ENCODE results near the gene SGPL1. TPM values are rescaled to one million over a fixed set of nuclear protein-coding genes. Genes with fewer than 3 reads are reported as not detected.

SGPL1 gene
- total and polyA plus RNA-seq, 2 experiments from 2014 or later, result 12.0 to 42.7 TPM

GRCh38 chr10:70784471-70784870 is 31.3 kb upstream of the SGPL1 start (continued):
- TF ChIP-seq ZNF462 (CRISPR knock-in tag; IDR thresholded peaks at IDR 0.05) (no peak), STAT1 (IDR thresholded peaks at IDR 0.05; ENCODE audit: unreplicated experiment) (no peak), ETS1 (IDR thresholded peaks at IDR 0.05) (no peak), CREB1 (CRISPR knock-in tag; IDR thresholded peaks at IDR 0.05; ENCODE audit: low read depth) (no peak), CTCF (conservative IDR thresholded peaks at IDR 0.05; ENCODE audit: low read depth in 2 of 2) (no peak), NANOG (IDR thresholded peaks at IDR 0.05; ENCODE audit: borderline replicate concordance) (no peak), ZNF114 (CRISPR knock-in tag; IDR thresholded peaks at IDR 0.05) (no peak), EZH2phosphoT487 (IDR thresholded peaks at IDR 0.05; ENCODE audit: unreplicated experiment) (no peak), EZH2 (IDR thresholded peaks at IDR 0.05; ENCODE audit: low read depth, unreplicated experiment) (no peak), REST (IDR thresholded peaks at IDR 0.05; ENCODE audit: unreplicated experiment) (no peak)

Data from GM23338 (cell line).